Lung (tissue), 12 donors: ENCODE measurements around the gene LRP4. TPM values are rescaled to one million over a fixed set of nuclear protein-coding genes. Genes with fewer than 3 reads are reported as not detected.

Source experiments
- ATAC-seq: fragments of 200-7000 bp; cut with Tn5 transposase; one replicate; pipeline ENCODE4 v1.9.1; 2020; ENCODE audit warnings: moderate number of reproducible peaks; ENCODE audit not compliant: insufficient read depth, low FRiP score
- DNase-seq, 3 donors: peaks; one replicate each; pipeline ENCODE4 v3.0.0-alpha.2; 2013 to 2017
- H3K27ac ChIP-seq, 2 donors: one replicate each; pipeline ENCODE4 v1.5.1; 2013; ENCODE audit warnings: mild to moderate bottlenecking in 2 of 2, moderate library complexity in 2 of 2, control low read depth in 1 of 2, inconsistent platforms in 1 of 2, low read depth in 1 of 2, low read length in 1 of 2
- H3K27me3 ChIP-seq, 3 donors: one replicate each; pipeline ENCODE4 v1.5.1; 2013; ENCODE audit warnings: low read length in 2 of 3; ENCODE audit not compliant: control insufficient read depth in 3 of 3, insufficient read depth in 3 of 3
- H3K36me3 ChIP-seq, 4 donors: one replicate each; pipeline ENCODE4 v1.5.1; 2013; ENCODE audit warnings: low read length in 4 of 4, mild to moderate bottlenecking in 1 of 4, moderate library complexity in 1 of 4; ENCODE audit not compliant: control insufficient read depth in 4 of 4, insufficient read depth in 4 of 4
- H3K4me1 ChIP-seq, 5 donors: one replicate each; pipeline ENCODE4 v1.5.1; 2013; ENCODE audit warnings: low read length in 5 of 5, mild to moderate bottlenecking in 2 of 5, moderate library complexity in 1 of 5; ENCODE audit not compliant: control insufficient read depth in 5 of 5, insufficient read depth in 5 of 5
- H3K4me3 ChIP-seq: one replicate; pipeline ENCODE4 v1.5.1; 2013; ENCODE audit warnings: mild to moderate bottlenecking, control low read depth, moderate library complexity
- H3K9ac ChIP-seq, 2 donors: one replicate each; pipeline ENCODE4 v1.5.1; 2013; ENCODE audit warnings: low read length in 2 of 2, control low read depth in 1 of 2; ENCODE audit not compliant: insufficient read depth in 1 of 2
- H3K9me3 ChIP-seq, 4 donors: one replicate each; pipeline ENCODE4 v1.5.1; 2013; ENCODE audit warnings: low read length in 3 of 4, mild to moderate bottlenecking in 1 of 4, moderate library complexity in 1 of 4; ENCODE audit not compliant: control insufficient read depth in 4 of 4, insufficient read depth in 3 of 4
- WGBS, 2 donors: extraction: QIAGEN DNeasy Blood & Tissue Kit; methylation state at CpG; one replicate each; pipeline ENCODE4 v1.1.7; 2013; 5-methylcytosine and 5-hydroxymethylcytosine counted together
- polyA plus RNA-seq, 2 donors: library from polyadenylated mRNA; stranded (reverse); fragments of 200-250 nt; gene quantifications; one replicate each; pipeline ENCODE4 v1.2.1, GENCODE V29; 2013
- total RNA-seq, 2 donors: library from RNA; depleted of rRNA in 1 of 2; stranded (reverse); fragments of >200 nt in 1 of 2; gene quantifications; one replicate each; pipeline ENCODE4 v1.2.1, GENCODE V29; 2014 to 2021
- TF ChIP-seq, protein P1 (sequence below): IDR thresholded peaks from 2 replicates; pipeline ENCODE4 v1.5.1; 2012; ENCODE audit warnings: mild to moderate bottlenecking; ENCODE audit errors: control extremely low read depth, extremely low read depth
- donor health status: control.
- donor health status: control.
- donor health status: Bipolar disorder and iron deficiency.
- donor health status: healthy.
- donor health status: DM: yes; HTN: yes; CAD: no.

Gene LRP4
- total and polyA plus RNA-seq, 4 donors, result 1.0 to 30.8 (median 2.9) TPM

- 92 to 94% methylated on average over 10 of the region's 10 CpGs for WGBS, 2 donors
- TF ChIP-seq, protein P1, sequence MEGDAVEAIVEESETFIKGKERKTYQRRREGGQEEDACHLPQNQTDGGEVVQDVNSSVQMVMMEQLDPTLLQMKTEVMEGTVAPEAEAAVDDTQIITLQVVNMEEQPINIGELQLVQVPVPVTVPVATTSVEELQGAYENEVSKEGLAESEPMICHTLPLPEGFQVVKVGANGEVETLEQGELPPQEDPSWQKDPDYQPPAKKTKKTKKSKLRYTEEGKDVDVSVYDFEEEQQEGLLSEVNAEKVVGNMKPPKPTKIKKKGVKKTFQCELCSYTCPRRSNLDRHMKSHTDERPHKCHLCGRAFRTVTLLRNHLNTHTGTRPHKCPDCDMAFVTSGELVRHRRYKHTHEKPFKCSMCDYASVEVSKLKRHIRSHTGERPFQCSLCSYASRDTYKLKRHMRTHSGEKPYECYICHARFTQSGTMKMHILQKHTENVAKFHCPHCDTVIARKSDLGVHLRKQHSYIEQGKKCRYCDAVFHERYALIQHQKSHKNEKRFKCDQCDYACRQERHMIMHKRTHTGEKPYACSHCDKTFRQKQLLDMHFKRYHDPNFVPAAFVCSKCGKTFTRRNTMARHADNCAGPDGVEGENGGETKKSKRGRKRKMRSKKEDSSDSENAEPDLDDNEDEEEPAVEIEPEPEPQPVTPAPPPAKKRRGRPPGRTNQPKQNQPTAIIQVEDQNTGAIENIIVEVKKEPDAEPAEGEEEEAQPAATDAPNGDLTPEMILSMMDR, result no peak
- Histone ChIP-seq H3K9ac (no peak overlapping the region), H3K36me3 (peaks cover 0 to 37% (median 15%) of the 10 kb centered on the region in 4 donors), H3K9me3 (no peaks in the 10 kb centered on the region), H3K4me1 (peaks cover 0 to 5% (median 0%) of the 10 kb centered on the region in 5 donors), H3K27ac (no peak overlapping the region), H3K4me3 (no peak overlapping the region), H3K27me3 (no peaks in the 10 kb centered on the region)
- ATAC-seq (no peak), DNase-seq (no peak)
Observed at GRCh38 chr11:46894961-46895360, 23.4 kb downstream of the LRP4 start.

GRCh38 chr11:46894506-46894905, 23.8 kb downstream of the LRP4 start:
- no peaks in the 10 kb centered on the region for H3K27me3 ChIP-seq
- no peak overlapping the region for H3K4me3 ChIP-seq
- no peak overlapping the region for H3K9ac ChIP-seq
- ATAC-seq (no peak), DNase-seq (no peak)
- H3K4me1 ChIP-seq, result peaks cover 0 to 5% (median 0%) of the 10 kb centered on the region in 5 donors
- H3K36me3 ChIP-seq, result peaks cover 0 to 36% (median 14%) of the 10 kb centered on the region in 4 donors
- H3K9me3 ChIP-seq, result no peaks in the 10 kb centered on the region
- TF ChIP-seq, protein P1, result no peak
- WGBS, 2 donors, result 94 to 97% methylated on average over 16 of the region's 16 CpGs
- H3K27ac ChIP-seq, result no peak overlapping the region

DNA sequence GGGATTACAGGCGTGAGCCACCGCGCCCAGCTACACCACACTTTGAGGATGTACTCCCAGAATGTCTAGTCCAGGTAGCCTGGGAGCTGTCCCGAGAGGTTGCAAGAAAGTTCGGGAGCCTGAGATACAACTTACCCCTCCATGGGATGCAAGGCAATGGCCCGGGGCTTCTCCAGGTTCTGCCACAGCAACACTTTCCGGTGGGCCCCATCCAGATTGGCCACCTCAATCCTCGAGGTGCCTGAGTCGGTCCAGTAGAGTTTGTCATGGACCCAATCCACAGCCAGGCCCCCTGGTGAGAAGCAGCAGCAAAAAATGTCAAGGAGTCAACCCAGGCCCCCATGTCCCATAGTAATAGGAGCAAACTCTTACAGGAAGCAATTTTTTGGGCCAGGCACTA, 25.5 kb downstream of the LRP4 start:
- H3K27me3 ChIP-seq, result no peaks in the 10 kb centered on the region
- peaks cover 0 to 33% (median 12%) of the 10 kb centered on the region in 4 donors for H3K36me3 ChIP-seq
- ATAC-seq, result no peak
- 90 to 94% methylated on average over 9 of the region's 9 CpGs for WGBS, 2 donors
- H3K4me3 ChIP-seq, result no peak overlapping the region
- no peak overlapping the region for H3K27ac ChIP-seq
- TF ChIP-seq, protein P1, result no peak
- peaks cover 0 to 3% (median 0%) of the 10 kb centered on the region in 5 donors for H3K4me1 ChIP-seq
- H3K9me3 ChIP-seq, result no peaks in the 10 kb centered on the region
- no peak overlapping the region for H3K9ac ChIP-seq
- DNase-seq, result no peak

- TF ChIP-seq, protein P1, result no peak
- H3K9me3 ChIP-seq, result no peaks in the 10 kb centered on the region
- H3K27ac ChIP-seq, result no peak overlapping the region
- peaks cover 0 to 3% (median 0%) of the 10 kb centered on the region in 5 donors for H3K4me1 ChIP-seq
- no peak overlapping the region for H3K9ac ChIP-seq
- ATAC-seq (no peak), DNase-seq (no peak)
- no peak overlapping the region for H3K4me3 ChIP-seq
- H3K27me3 ChIP-seq, result no peaks in the 10 kb centered on the region
- peaks cover 0 to 33% (median 14%) of the 10 kb centered on the region in 4 donors for H3K36me3 ChIP-seq
- WGBS, 2 donors, result 95 to 96% methylated on average over 2 of the region's 2 CpGs
Observed at GRCh38 chr11:46892109-46892508, 26.2 kb downstream of the LRP4 start.
